H54 (cell line): Measurements from ENCODE around the gene ZSCAN20.
"Not testable (repeated sequence)": the region's sequence is repeated elsewhere in the genome, so short reads cannot be mapped to it uniquely, and the experiment has no call there.

Experiments
- DNase-seq: peaks from one replicate; pipeline ENCODE4 v3.0.0; 2011; ENCODE audit warnings: low spot score, mixed read lengths; ENCODE audit not compliant: insufficient read length
- FAIRE-seq: peaks from 3 replicates; lab custom pipeline; 2011; peaks lifted over from hg19 to GRCh38; lab: Jason Lieb, UNC
- POLR2A ChIP-seq: IDR thresholded peaks from 2 replicates; pipeline ENCODE4 v1.6.1; 2011; ENCODE audit warnings: low read depth, mild to moderate bottlenecking, low read length

The ZSCAN20 gene

DNA sequence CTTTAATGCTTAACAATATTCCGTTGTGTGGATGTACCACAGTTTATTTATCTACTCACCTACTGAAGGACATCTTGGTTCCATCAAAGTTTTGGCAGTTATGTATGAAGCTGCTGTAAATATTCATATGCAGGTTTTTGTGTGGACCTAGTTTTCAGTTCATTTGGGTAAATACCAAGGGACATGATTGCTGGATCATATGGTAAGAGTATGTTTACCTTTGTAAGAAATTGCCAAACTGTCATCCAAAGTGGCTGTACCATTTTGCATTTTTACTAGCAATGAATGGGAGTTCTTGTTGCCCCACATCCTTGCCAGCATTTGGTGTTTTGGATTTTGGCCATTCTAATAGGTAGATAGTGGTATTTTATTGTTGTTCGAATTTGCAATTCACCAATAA lies 10.0 kb downstream of the ZSCAN20 start:
- no peak for DNase-seq
- FAIRE-seq, result peak; percentile 50
- no peak for TF ChIP-seq POLR2A

GRCh38 chr1:33488624-33489023 lies 16.2 kb downstream of the ZSCAN20 start:
- no peak for FAIRE-seq
- DNase-seq, result no peak
- no peak for TF ChIP-seq POLR2A

DNA sequence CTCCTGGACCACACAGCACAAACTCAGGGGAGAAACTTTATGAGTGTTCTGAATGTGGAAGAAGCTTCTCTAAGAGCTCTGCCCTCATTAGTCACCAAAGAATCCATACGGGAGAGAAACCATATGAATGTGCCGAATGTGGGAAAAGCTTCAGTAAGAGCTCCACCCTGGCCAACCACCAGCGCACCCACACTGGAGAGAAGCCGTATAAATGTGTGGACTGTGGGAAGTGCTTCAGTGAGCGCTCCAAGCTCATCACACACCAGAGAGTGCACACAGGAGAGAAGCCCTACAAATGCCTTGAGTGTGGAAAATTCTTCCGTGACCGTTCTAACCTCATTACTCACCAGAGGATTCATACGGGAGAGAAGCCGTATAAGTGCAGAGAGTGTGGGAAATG lies 22.5 kb downstream of the ZSCAN20 start:
- DNase-seq (no peak), FAIRE-seq (no peak)
- no peak for TF ChIP-seq POLR2A

DNA sequence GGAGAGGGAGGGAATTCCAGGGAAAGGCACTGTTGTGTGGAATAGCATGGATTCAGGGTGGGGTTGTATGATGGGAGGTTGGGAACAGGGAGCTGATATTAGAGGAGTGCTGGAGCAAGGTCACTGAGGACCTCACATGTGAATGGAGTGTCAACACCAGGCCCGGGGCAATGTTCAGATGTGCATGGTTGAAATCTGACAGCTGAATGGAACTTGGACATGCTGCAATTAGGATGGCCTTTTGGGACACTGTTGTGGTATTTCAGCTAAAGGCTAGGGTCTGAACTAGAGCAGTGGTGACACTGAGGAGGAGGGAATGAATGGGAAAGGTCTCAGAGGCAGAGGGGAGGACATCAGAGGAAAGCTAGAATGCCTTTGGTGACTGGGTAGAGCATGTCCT lies 25.0 kb downstream of the ZSCAN20 start:
- TF ChIP-seq POLR2A, result no peak
- DNase-seq (no peak), FAIRE-seq (no peak)

GRCh38 chr1:33500547-33500946 lies 28.1 kb downstream of the ZSCAN20 start:
- no peak for FAIRE-seq
- no peak for TF ChIP-seq POLR2A
- no peak for DNase-seq

- DNase-seq, result no peak
- TF ChIP-seq POLR2A, result no peak
- FAIRE-seq, result no peak
These were observed 28.9 kb downstream of the ZSCAN20 start for GRCh38 chr1:33501309-33501708.

- FAIRE-seq, result no peak
- no peak for DNase-seq
- no peak for TF ChIP-seq POLR2A
These were observed 29.3 kb downstream of the ZSCAN20 start for GRCh38 chr1:33501774-33502173.

DNA sequence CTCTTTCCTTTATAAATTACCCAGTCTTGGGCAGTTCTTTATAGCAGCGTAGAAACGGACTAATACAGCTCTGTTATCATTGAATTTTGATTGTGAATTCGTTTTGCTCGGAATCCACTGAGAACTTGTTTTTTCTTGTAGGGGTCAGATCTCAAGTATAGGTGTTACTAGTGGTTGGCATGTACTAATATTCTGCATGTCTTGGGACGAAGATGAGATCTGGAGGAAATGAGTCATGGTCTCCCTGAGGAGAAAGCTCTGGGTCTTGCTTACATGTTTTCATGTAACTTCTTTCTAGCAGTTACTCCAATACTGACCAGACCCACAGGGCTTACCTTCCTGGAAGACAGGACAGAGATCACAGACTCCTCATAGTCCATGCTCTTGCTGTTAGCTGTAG lies 30.3 kb downstream of the ZSCAN20 start:
- TF ChIP-seq POLR2A, result no peak
- DNase-seq, result no peak

DNA sequence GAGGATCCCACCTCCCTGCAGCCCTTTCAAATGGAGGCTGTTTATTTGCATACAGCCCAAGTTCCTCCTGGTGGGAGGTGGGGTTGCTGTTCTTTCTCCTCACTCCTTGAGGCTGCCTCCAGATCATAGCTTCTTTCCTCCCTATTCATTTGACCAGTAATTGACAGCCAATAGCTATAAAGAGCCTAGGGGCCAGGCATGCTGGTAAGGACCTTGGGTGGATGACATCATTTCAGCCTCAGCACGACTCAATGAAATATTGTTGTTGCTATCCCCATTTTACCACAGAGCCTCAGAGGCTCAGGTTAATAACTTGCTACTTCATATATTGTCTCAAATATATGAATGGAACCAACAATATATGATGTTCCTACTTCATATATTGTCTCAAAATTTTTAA lies 31.1 kb downstream of the ZSCAN20 start:
- no peak for TF ChIP-seq POLR2A
- no peak for FAIRE-seq
- DNase-seq, result no peak

More for the DNA sequence above, 30.3 kb downstream of the ZSCAN20 start:
- FAIRE-seq, result no peak

DNA sequence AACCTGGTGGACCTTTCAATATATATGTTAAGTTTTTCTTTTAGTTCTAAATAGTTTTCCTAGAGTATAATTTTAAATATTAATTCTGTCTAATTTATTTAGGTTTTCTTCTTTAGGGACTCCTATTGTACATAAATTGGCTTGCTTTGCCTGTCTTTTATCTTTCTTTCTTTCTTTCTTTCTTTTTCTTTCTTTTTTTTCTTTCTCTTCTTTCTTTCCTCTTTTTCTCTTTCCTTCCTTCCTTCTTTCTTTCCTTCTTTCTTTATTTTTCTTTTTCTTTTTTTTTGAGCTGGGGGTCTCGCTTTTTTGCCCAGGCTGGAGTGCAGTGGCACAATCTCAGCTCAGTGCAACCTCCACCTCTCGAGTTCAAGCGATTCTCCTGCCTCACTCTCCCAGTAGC lies 35.2 kb downstream of the ZSCAN20 start:
- DNase-seq, result no peak
- TF ChIP-seq POLR2A, result no peak
- no peak for FAIRE-seq

DNA sequence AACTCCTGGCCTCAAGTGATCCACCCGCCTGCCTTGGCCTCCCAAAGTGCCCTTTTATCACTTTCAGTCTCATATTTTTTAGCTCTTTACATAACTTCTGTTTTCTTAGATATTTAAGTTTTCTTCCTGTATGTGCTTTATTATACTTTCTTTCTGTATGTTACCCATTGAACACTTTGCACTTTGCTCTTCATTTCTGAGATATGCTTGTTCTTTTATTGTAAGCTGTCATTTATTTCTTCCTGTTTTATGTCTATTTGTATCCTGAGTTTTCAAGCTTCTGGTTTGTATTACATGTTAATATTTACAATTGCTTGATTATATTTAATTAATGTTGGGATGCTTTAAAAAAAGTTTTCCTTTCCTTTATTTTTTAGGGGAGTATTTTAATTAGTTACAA lies 35.7 kb downstream of the ZSCAN20 start:
- no peak for TF ChIP-seq POLR2A
- no peak for DNase-seq
- no peak for FAIRE-seq

- FAIRE-seq, DNase-seq: not testable (repeated sequence)
These were observed 36.8 kb downstream of the ZSCAN20 start for GRCh38 chr1:33509276-33509675.

DNA sequence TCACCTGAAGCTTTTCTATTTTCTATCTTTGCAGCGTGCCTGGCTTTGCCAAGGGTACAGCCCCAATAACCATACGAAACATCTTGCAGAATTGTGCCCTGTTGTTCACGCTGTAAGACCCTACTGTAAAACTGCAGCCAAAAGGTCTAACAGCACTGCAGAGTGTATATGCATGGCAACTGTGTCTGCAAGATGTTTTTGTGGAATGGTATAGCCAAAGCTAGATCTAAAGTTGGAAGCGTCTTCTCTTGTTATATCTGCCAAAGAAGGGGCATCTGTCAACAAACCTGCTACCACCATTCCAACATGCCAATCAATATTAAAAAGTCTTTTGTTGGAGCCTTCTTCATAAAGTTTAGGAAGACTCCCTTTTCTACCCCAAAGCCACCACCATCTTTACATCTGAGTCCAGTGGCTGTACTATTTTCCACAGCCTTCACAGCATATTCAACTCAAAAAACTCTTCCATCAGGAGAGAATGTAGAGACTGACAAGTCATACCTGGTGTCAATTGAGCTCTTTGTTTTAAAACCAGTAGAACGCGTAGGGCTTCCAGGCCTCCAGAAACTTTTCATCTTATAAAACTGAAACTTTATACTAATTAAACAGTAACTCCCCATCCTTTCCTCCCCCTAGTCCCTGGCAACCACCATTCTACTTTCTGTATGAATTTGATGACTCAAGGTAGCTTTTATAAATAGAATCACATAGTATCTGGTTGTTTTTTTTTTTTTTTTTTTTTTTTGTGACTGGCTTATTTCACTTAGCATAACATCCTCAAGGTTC lies 40.0 kb downstream of the ZSCAN20 start:
- DNase-seq (no peak), FAIRE-seq (no peak)
- TF ChIP-seq POLR2A, result no peak

- FAIRE-seq (no peak), DNase-seq (no peak)
- no peak for TF ChIP-seq POLR2A
These were observed 42.7 kb downstream of the ZSCAN20 start for GRCh38 chr1:33515112-33515511.

DNA sequence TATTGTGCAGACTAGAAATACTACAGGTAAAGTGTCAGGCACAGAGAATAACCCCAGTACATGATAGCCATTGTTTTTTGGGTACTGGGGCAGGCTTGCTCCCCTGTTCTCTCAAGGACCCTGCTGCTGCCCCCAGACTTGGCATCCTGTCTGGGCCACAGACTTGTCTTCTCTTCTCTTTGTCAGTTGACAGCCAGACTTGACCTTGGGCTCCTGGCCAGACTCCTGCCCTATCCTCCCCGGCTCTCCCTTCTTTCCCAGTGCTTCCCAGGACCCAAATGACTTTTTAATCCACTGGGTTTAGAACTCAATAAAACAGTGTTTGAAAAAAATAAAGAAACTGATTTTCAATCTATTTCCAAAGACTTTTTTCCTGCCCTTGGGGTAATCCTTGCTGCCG lies 43.2 kb downstream of the ZSCAN20 start:
- no peak for TF ChIP-seq POLR2A
- DNase-seq (no peak), FAIRE-seq (no peak)
